WTC11 (cell line): ENCODE data around the gene KCTD16. TPM values are rescaled to one million over a fixed set of nuclear protein-coding genes. Genes with fewer than 3 reads are reported as not detected.

Source experiments
- ATAC-seq: fragments of 200-7000 bp; cut with Tn5 transposase; 2 replicates; pipeline ENCODE4 v1.10.0; 2021; ENCODE audit warnings: mild to moderate bottlenecking, moderate library complexity
- CTCF ChIA-PET: fragments of 300-600 bp; sonication (Branson Sonifier 250); formaldehyde crosslinking; loops from one replicate; lab custom pipeline; 2021; ENCODE audit warnings: antibody characterized with exemption; lab: Charles Lee
- POLR2A ChIA-PET: fragments of 350-600 bp; sonication (Branson Sonifier 250); formaldehyde crosslinking; loops from one replicate; lab custom pipeline; 2021; ENCODE audit warnings: antibody characterized with exemption; lab: Charles Lee
- DNase-seq: peaks from one replicate; pipeline ENCODE4 v3.0.0; 2021; ENCODE audit warnings: low spot score
- H3K27ac Mint-ChIP-seq: 2 replicates; pipeline ENCODE4 v1.8.0; 2021; ENCODE audit warnings: mixed read lengths
- H3K27me3 Mint-ChIP-seq: 2 replicates; pipeline ENCODE4 v1.8.0; 2021; ENCODE audit warnings: low read depth, mild to moderate bottlenecking, moderate library complexity, mixed read lengths
- H3K36me3 Mint-ChIP-seq: 2 replicates; pipeline ENCODE4 v1.8.0; 2021; ENCODE audit warnings: mixed read lengths
- H3K4me1 Mint-ChIP-seq: 2 replicates; pipeline ENCODE4 v1.8.0; 2022; ENCODE audit warnings: mixed read lengths
- H3K4me3 Mint-ChIP-seq: 2 replicates; pipeline ENCODE4 v1.8.0; 2021; ENCODE audit warnings: mild to moderate bottlenecking, moderate library complexity, mixed read lengths
- H3K9me3 Mint-ChIP-seq: 2 replicates; pipeline ENCODE4 v1.8.0; 2021; ENCODE audit warnings: mixed read lengths
- ATF1 ChIP-seq: sonication (generic); formaldehyde crosslinking; IDR thresholded peaks from 2 replicates; pipeline ENCODE4 v1.8.1; 2023; ENCODE audit warnings: mild to moderate bottlenecking, moderate library complexity, missing genetic modification reagents
- CREM ChIP-seq: sonication (generic); formaldehyde crosslinking; IDR thresholded peaks from 2 replicates; pipeline ENCODE4 v1.8.1; 2022; ENCODE audit warnings: mild to moderate bottlenecking, missing genetic modification reagents, moderate library complexity
- HMGA2 ChIP-seq: fragments of 250-450 bp; sonication (Bioruptor Pico); IDR thresholded peaks from 2 replicates; pipeline ENCODE4 v1.4.0; 2021; ENCODE audit warnings: mild to moderate bottlenecking, moderate library complexity
- IRF2 ChIP-seq: sonication (generic); formaldehyde crosslinking; IDR thresholded peaks from 2 replicates; pipeline ENCODE4 v1.8.0; 2022; ENCODE audit warnings: low read depth, missing genetic modification reagents, borderline replicate concordance
- NFATC4 ChIP-seq: fragments of 250-450 bp; sonication (Bioruptor Pico); IDR thresholded peaks from 2 replicates; pipeline ENCODE4 v1.9.0; 2021; ENCODE audit warnings: mild to moderate bottlenecking
- OVOL2 ChIP-seq: fragments of 250-450 bp; sonication (Bioruptor Pico); IDR thresholded peaks from 2 replicates; pipeline ENCODE4 v1.9.0; 2021; ENCODE audit warnings: mild to moderate bottlenecking, borderline replicate concordance
- SP1 ChIP-seq: sonication (generic); formaldehyde crosslinking; conservative IDR thresholded peaks from 2 replicates; pipeline ENCODE4 v1.8.1; 2022; ENCODE audit warnings: missing genetic modification reagents
- TCF7 ChIP-seq: sonication (generic); formaldehyde crosslinking; IDR thresholded peaks from 2 replicates; pipeline ENCODE4 v1.8.0; 2022; ENCODE audit warnings: mild to moderate bottlenecking, low read depth, missing genetic modification reagents, moderate library complexity
- ZNF138 ChIP-seq: sonication (generic); formaldehyde crosslinking; conservative IDR thresholded peaks from 2 replicates; pipeline ENCODE4 v1.8.1; 2022; ENCODE audit warnings: mild to moderate bottlenecking, moderate library complexity, missing genetic modification reagents
- ZNF263 ChIP-seq: sonication (generic); formaldehyde crosslinking; IDR thresholded peaks from 2 replicates; pipeline ENCODE4 v1.8.1; 2022; ENCODE audit warnings: low read depth, mild to moderate bottlenecking, moderate library complexity, missing genetic modification reagents
- ZNF317 ChIP-seq: sonication (generic); formaldehyde crosslinking; IDR thresholded peaks from 2 replicates; pipeline ENCODE4 v1.8.1; 2023; ENCODE audit warnings: low read depth, mild to moderate bottlenecking, moderate library complexity, missing genetic modification reagents, borderline replicate concordance
- ZNF416 ChIP-seq: fragments of 250-450 bp; sonication (Bioruptor Pico); IDR thresholded peaks from 2 replicates; pipeline ENCODE4 v1.9.0; 2021; ENCODE audit warnings: mild to moderate bottlenecking, inconsistent platforms
- total RNA-seq: library from RNA; stranded (reverse); gene quantifications from 3 replicates; pipeline ENCODE4 v1.2.3, GENCODE V29; 2021
- TF ChIP-seq, protein P1 (sequence below): sonication (generic); formaldehyde crosslinking; IDR thresholded peaks from 2 replicates; pipeline ENCODE4 v1.8.1; 2023; ENCODE audit warnings: mild to moderate bottlenecking, missing genetic modification reagents, borderline replicate concordance
- TF ChIP-seq, protein P2 (sequence below): sonication (generic); formaldehyde crosslinking; IDR thresholded peaks from 2 replicates; pipeline ENCODE4 v1.8.1; 2022; ENCODE audit warnings: mild to moderate bottlenecking, missing genetic modification reagents, moderate library complexity, borderline replicate concordance
- TF ChIP-seq, protein P3 (sequence below): sonication (generic); formaldehyde crosslinking; IDR thresholded peaks from 2 replicates; pipeline ENCODE4 v1.8.1; 2022; ENCODE audit warnings: mild to moderate bottlenecking, moderate library complexity, missing genetic modification reagents
- TF ChIP-seq, protein P4 (sequence below): fragments of 250-450 bp; sonication (Bioruptor Pico); IDR thresholded peaks from 2 replicates; pipeline ENCODE4 v2.1.2; 2022; ENCODE audit warnings: mild to moderate bottlenecking, moderate library complexity
- TF ChIP-seq, protein P5 (sequence below): sonication (generic); formaldehyde crosslinking; IDR thresholded peaks from 2 replicates; pipeline ENCODE4 v1.8.0; 2022; ENCODE audit warnings: mild to moderate bottlenecking, missing genetic modification reagents
- TF ChIP-seq, protein P6 (sequence below): sonication (generic); formaldehyde crosslinking; IDR thresholded peaks from 2 replicates; pipeline ENCODE4 v1.8.1; 2023; ENCODE audit warnings: mild to moderate bottlenecking, missing genetic modification reagents
- TF ChIP-seq, protein P7 (sequence below): sonication (generic); formaldehyde crosslinking; IDR thresholded peaks from 2 replicates; pipeline ENCODE4 v1.8.1; 2022; ENCODE audit warnings: low read depth, mild to moderate bottlenecking, moderate library complexity, missing genetic modification reagents, borderline replicate concordance
- TF ChIP-seq, protein P8 (sequence below): sonication (generic); formaldehyde crosslinking; conservative IDR thresholded peaks from 2 replicates; pipeline ENCODE4 v1.8.1; 2022; ENCODE audit warnings: mild to moderate bottlenecking, missing genetic modification reagents
- TF ChIP-seq, protein P9 (sequence below): sonication (generic); formaldehyde crosslinking; IDR thresholded peaks from 2 replicates; pipeline ENCODE4 v1.8.1; 2023; ENCODE audit warnings: mild to moderate bottlenecking, missing genetic modification reagents, moderate library complexity
- TF ChIP-seq, protein P10 (sequence below): sonication (generic); formaldehyde crosslinking; IDR thresholded peaks from 2 replicates; pipeline ENCODE4 v1.8.0; 2022; ENCODE audit warnings: mild to moderate bottlenecking, missing genetic modification reagents

KCTD16 gene
- total RNA-seq, 1 experiment from 2014 or later = 0.20 TPM

DNA sequence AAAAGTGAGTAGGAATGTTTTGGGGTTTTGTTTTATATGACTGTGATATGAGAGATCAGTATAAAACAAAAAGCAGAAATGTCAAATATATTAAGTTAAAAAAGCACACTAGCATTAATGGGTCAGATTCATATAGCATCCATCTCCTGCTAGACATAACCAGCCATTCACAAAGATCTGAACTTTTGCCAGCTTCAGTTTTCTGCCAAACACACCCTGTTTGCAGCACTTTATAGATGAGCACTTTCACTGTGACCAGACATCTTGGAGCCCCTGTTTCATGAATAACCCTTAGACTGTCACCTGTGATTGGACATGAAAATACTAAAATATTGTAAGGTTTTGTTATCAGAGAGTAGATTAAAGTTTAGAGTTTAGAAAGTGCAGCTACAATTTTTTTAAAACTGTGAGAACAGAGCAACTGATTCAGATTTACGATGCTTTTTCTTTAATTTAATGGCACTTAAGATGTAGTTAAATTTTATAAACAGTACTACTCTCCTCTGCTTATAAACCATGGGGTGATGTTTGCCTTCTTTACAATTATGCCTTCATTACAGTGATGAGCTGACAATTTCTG lies 142.6 kb downstream of the KCTD16 start (continued):
- TF ChIP-seq, protein P1, sequence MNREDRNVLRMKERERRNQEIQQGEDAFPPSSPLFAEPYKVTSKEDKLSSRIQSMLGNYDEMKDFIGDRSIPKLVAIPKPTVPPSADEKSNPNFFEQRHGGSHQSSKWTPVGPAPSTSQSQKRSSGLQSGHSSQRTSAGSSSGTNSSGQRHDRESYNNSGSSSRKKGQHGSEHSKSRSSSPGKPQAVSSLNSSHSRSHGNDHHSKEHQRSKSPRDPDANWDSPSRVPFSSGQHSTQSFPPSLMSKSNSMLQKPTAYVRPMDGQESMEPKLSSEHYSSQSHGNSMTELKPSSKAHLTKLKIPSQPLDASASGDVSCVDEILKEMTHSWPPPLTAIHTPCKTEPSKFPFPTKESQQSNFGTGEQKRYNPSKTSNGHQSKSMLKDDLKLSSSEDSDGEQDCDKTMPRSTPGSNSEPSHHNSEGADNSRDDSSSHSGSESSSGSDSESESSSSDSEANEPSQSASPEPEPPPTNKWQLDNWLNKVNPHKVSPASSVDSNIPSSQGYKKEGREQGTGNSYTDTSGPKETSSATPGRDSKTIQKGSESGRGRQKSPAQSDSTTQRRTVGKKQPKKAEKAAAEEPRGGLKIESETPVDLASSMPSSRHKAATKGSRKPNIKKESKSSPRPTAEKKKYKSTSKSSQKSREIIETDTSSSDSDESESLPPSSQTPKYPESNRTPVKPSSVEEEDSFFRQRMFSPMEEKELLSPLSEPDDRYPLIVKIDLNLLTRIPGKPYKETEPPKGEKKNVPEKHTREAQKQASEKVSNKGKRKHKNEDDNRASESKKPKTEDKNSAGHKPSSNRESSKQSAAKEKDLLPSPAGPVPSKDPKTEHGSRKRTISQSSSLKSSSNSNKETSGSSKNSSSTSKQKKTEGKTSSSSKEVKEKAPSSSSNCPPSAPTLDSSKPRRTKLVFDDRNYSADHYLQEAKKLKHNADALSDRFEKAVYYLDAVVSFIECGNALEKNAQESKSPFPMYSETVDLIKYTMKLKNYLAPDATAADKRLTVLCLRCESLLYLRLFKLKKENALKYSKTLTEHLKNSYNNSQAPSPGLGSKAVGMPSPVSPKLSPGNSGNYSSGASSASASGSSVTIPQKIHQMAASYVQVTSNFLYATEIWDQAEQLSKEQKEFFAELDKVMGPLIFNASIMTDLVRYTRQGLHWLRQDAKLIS (CRISPR knock-in tag) = no peak
- TF ChIP-seq, protein P2, sequence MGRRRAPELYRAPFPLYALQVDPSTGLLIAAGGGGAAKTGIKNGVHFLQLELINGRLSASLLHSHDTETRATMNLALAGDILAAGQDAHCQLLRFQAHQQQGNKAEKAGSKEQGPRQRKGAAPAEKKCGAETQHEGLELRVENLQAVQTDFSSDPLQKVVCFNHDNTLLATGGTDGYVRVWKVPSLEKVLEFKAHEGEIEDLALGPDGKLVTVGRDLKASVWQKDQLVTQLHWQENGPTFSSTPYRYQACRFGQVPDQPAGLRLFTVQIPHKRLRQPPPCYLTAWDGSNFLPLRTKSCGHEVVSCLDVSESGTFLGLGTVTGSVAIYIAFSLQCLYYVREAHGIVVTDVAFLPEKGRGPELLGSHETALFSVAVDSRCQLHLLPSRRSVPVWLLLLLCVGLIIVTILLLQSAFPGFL = no peak
- no peak for TF ChIP-seq ZNF138
- TF ChIP-seq NFATC4 (CRISPR knock-in tag) = no peak
- TF ChIP-seq ZNF317 (CRISPR knock-in tag) = no peak

DNA sequence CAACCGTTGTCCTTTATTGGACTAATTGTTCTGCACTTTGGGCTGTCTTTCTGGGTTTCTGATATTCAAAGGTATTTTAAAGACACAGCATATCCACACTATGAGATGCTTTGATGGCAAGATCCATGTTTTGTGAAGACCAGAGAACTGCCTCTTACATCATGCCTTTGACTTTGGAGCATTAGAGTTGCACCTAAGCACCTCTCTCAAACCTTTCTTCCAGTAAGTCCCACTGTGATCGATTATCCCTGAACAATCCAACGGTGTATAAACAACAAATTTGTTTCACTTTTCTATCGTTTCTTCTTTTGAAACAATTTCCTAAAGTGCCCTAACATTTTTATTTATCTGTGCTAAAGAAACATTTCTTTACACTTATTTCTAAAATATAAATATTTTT lies 144.4 kb downstream of the KCTD16 start:
- ATAC-seq (no peak), DNase-seq (no peak)
- Mint-ChIP-seq H3K27ac (no peak overlapping the region), H3K4me3 (no peak overlapping the region), H3K9me3 (peaks cover 2% of the 10 kb centered on the region; the same call in 1 of the 2 replicates), H3K4me1 (peaks cover 27% of the 10 kb centered on the region), H3K27me3 (peaks cover 2% of the 10 kb centered on the region; the same call in 1 of the 2 replicates), H3K36me3 (no peaks in the 10 kb centered on the region)
- CTCF ChIA-PET = no interaction called here
- POLR2A ChIA-PET = no interaction called here
- TF ChIP-seq, protein P3, sequence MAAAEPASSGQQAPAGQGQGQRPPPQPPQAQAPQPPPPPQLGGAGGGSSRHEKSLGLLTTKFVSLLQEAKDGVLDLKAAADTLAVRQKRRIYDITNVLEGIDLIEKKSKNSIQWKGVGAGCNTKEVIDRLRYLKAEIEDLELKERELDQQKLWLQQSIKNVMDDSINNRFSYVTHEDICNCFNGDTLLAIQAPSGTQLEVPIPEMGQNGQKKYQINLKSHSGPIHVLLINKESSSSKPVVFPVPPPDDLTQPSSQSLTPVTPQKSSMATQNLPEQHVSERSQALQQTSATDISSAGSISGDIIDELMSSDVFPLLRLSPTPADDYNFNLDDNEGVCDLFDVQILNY (CRISPR knock-in tag) = no peak
- TF ChIP-seq ZNF263 (CRISPR knock-in tag) (no peak), SP1 (no peak), TCF7 (no peak), ATF1 (CRISPR knock-in tag) (no peak), HMGA2 (no peak), ZNF416 (CRISPR knock-in tag) (no peak), IRF2 (CRISPR knock-in tag) (no peak), OVOL2 (CRISPR knock-in tag) (no peak), CREM (CRISPR knock-in tag) (no peak)
- TF ChIP-seq, protein P4, sequence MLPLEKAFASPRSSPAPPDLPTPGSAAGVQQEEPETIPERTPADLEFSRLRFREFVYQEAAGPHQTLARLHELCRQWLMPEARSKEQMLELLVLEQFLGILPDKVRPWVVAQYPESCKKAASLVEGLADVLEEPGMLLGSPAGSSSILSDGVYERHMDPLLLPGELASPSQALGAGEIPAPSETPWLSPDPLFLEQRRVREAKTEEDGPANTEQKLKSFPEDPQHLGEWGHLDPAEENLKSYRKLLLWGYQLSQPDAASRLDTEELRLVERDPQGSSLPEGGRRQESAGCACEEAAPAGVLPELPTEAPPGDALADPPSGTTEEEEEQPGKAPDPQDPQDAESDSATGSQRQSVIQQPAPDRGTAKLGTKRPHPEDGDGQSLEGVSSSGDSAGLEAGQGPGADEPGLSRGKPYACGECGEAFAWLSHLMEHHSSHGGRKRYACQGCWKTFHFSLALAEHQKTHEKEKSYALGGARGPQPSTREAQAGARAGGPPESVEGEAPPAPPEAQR (CRISPR knock-in tag) = no peak
- TF ChIP-seq, protein P5, sequence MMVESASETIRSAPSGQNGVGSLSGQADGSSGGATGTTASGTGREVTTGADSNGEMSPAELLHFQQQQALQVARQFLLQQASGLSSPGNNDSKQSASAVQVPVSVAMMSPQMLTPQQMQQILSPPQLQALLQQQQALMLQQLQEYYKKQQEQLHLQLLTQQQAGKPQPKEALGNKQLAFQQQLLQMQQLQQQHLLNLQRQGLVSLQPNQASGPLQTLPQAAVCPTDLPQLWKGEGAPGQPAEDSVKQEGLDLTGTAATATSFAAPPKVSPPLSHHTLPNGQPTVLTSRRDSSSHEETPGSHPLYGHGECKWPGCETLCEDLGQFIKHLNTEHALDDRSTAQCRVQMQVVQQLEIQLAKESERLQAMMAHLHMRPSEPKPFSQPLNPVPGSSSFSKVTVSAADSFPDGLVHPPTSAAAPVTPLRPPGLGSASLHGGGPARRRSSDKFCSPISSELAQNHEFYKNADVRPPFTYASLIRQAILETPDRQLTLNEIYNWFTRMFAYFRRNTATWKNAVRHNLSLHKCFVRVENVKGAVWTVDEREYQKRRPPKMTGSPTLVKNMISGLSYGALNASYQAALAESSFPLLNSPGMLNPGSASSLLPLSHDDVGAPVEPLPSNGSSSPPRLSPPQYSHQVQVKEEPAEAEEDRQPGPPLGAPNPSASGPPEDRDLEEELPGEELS (CRISPR knock-in tag) = no peak
- TF ChIP-seq, protein P6, sequence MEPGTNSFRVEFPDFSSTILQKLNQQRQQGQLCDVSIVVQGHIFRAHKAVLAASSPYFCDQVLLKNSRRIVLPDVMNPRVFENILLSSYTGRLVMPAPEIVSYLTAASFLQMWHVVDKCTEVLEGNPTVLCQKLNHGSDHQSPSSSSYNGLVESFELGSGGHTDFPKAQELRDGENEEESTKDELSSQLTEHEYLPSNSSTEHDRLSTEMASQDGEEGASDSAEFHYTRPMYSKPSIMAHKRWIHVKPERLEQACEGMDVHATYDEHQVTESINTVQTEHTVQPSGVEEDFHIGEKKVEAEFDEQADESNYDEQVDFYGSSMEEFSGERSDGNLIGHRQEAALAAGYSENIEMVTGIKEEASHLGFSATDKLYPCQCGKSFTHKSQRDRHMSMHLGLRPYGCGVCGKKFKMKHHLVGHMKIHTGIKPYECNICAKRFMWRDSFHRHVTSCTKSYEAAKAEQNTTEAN (CRISPR knock-in tag) = no peak
- TF ChIP-seq, protein P7, sequence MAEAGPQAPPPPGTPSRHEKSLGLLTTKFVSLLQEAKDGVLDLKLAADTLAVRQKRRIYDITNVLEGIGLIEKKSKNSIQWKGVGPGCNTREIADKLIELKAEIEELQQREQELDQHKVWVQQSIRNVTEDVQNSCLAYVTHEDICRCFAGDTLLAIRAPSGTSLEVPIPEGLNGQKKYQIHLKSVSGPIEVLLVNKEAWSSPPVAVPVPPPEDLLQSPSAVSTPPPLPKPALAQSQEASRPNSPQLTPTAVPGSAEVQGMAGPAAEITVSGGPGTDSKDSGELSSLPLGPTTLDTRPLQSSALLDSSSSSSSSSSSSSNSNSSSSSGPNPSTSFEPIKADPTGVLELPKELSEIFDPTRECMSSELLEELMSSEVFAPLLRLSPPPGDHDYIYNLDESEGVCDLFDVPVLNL = no peak
- TF ChIP-seq, protein P8, sequence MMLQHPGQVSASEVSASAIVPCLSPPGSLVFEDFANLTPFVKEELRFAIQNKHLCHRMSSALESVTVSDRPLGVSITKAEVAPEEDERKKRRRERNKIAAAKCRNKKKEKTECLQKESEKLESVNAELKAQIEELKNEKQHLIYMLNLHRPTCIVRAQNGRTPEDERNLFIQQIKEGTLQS (CRISPR knock-in tag) = no peak
- TF ChIP-seq, protein P9, sequence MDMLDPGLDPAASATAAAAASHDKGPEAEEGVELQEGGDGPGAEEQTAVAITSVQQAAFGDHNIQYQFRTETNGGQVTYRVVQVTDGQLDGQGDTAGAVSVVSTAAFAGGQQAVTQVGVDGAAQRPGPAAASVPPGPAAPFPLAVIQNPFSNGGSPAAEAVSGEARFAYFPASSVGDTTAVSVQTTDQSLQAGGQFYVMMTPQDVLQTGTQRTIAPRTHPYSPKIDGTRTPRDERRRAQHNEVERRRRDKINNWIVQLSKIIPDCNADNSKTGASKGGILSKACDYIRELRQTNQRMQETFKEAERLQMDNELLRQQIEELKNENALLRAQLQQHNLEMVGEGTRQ (CRISPR knock-in tag) = no peak
- TF ChIP-seq, protein P10, sequence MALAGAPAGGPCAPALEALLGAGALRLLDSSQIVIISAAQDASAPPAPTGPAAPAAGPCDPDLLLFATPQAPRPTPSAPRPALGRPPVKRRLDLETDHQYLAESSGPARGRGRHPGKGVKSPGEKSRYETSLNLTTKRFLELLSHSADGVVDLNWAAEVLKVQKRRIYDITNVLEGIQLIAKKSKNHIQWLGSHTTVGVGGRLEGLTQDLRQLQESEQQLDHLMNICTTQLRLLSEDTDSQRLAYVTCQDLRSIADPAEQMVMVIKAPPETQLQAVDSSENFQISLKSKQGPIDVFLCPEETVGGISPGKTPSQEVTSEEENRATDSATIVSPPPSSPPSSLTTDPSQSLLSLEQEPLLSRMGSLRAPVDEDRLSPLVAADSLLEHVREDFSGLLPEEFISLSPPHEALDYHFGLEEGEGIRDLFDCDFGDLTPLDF (CRISPR knock-in tag) = no peak
